B cell (primary cell): ENCODE data around the gene WWC2.

Experiments used
- CTCF ChIP-seq: fragments of 200-600 bp; IDR thresholded peaks from one replicate; pipeline ENCODE4 v1.8.0; 2022; ENCODE audit warnings: antibody characterized with exemption, mild to moderate bottlenecking
- EZH2 ChIP-seq: IDR thresholded peaks from 2 replicates; pipeline ENCODE4 v1.6.1; 2012; ENCODE audit warnings: borderline replicate concordance, low read depth, mild to moderate bottlenecking, moderate library complexity, low read length; ENCODE audit not compliant: insufficient read depth, poor library complexity, severe bottlenecking

- no peak for TF ChIP-seq CTCF
- TF ChIP-seq EZH2: no peak
Observed at GRCh38 chr4:183364025-183364424, 265.0 kb downstream of the WWC2 start.
